Activated T-cell treated with anti-CD3 and anti-CD28 coated beads, Interleukin-2, amount 50 U/mL, for 24 hours (primary cell): ENCODE data around the gene REPS1.
A peak's percentile ranks its signal among the peaks of the same experiment; 100 is the strongest.

ENCODE experiments used
- DNase-seq: peaks from one replicate; pipeline ENCODE4 v3.0.0-alpha.2; 2020
- H3K27ac Mint-ChIP-seq: 2 replicates; pipeline ENCODE4 v1.8.0; 2020; ENCODE audit warnings: mild to moderate bottlenecking, mixed read lengths
- H3K27me3 Mint-ChIP-seq: 2 replicates; pipeline ENCODE4 v1.8.0; 2020; ENCODE audit warnings: mixed read lengths
- H3K36me3 Mint-ChIP-seq: 2 replicates; pipeline ENCODE4 v1.8.0; 2020; ENCODE audit warnings: low read depth, mixed read lengths
- H3K4me1 Mint-ChIP-seq: 2 replicates; pipeline ENCODE4 v1.8.0; 2020; ENCODE audit warnings: low read depth, mixed read lengths
- H3K4me3 Mint-ChIP-seq: 2 replicates; pipeline ENCODE4 v1.8.0; 2020; ENCODE audit warnings: mild to moderate bottlenecking, moderate library complexity, mixed read lengths
- H3K9me3 Mint-ChIP-seq: 2 replicates; pipeline ENCODE4 v1.8.0; 2020; ENCODE audit warnings: mixed read lengths

REPS1 gene

GRCh38 chr6:138988469-138988834 lies 399 bp upstream of the REPS1 start:
- H3K27me3 Mint-ChIP-seq: no peaks in the 10 kb centered on the region
- peaks cover 8% of the 10 kb centered on the region for H3K36me3 Mint-ChIP-seq
- no peak for DNase-seq
- H3K4me1 Mint-ChIP-seq: peaks cover 11% of the 10 kb centered on the region
- no peaks in the 10 kb centered on the region for H3K9me3 Mint-ChIP-seq
- H3K27ac Mint-ChIP-seq: peak overlapping the region; percentile 97
- no peak overlapping the region for H3K4me3 Mint-ChIP-seq

GRCh38 chr6:138987080-138987642 lies 892 bp downstream of the REPS1 start:
- Mint-ChIP-seq H3K4me3 (no peak overlapping the region), H3K27me3 (no peaks in the 10 kb centered on the region), H3K27ac (peak overlapping the region; percentile 78), H3K4me1 (peaks cover 11% of the 10 kb centered on the region), H3K36me3 (peaks cover 8% of the 10 kb centered on the region), H3K9me3 (no peaks in the 10 kb centered on the region)
- no peak for DNase-seq

GRCh38 chr6:138986578-138986977 lies 1.5 kb downstream of the REPS1 start:
- no peak for DNase-seq
- Mint-ChIP-seq H3K4me1 (peaks cover 11% of the 10 kb centered on the region), H3K36me3 (peaks cover 8% of the 10 kb centered on the region), H3K27ac (peak overlapping the region; percentile 78), H3K9me3 (no peaks in the 10 kb centered on the region), H3K4me3 (no peak overlapping the region), H3K27me3 (no peaks in the 10 kb centered on the region)

- no peak overlapping the region for H3K27ac Mint-ChIP-seq
- peaks cover 30% of the 10 kb centered on the region for H3K4me1 Mint-ChIP-seq
- H3K4me3 Mint-ChIP-seq: no peak overlapping the region
- H3K27me3 Mint-ChIP-seq: no peaks in the 10 kb centered on the region
- no peaks in the 10 kb centered on the region for H3K36me3 Mint-ChIP-seq
- no peaks in the 10 kb centered on the region for H3K9me3 Mint-ChIP-seq
- no peak for DNase-seq
Measured at GRCh38 chr6:138981416-138981815, 6.6 kb downstream of the REPS1 start.

GRCh38 chr6:138979813-138980668 lies 8.0 kb downstream of the REPS1 start:
- H3K4me1 Mint-ChIP-seq: peaks cover 41% of the 10 kb centered on the region
- no peaks in the 10 kb centered on the region for H3K36me3 Mint-ChIP-seq
- H3K27me3 Mint-ChIP-seq: no peaks in the 10 kb centered on the region
- H3K9me3 Mint-ChIP-seq: no peaks in the 10 kb centered on the region
- H3K4me3 Mint-ChIP-seq: no peak overlapping the region
- DNase-seq: no peak
- no peak overlapping the region for H3K27ac Mint-ChIP-seq

GRCh38 chr6:138979365-138979764 lies 8.7 kb downstream of the REPS1 start:
- no peak overlapping the region for H3K27ac Mint-ChIP-seq
- H3K36me3 Mint-ChIP-seq: no peaks in the 10 kb centered on the region
- no peaks in the 10 kb centered on the region for H3K9me3 Mint-ChIP-seq
- DNase-seq: no peak
- H3K4me1 Mint-ChIP-seq: peaks cover 47% of the 10 kb centered on the region
- no peaks in the 10 kb centered on the region for H3K27me3 Mint-ChIP-seq
- H3K4me3 Mint-ChIP-seq: no peak overlapping the region

- Mint-ChIP-seq H3K4me1 (peaks cover 59% of the 10 kb centered on the region), H3K27ac (no peak overlapping the region), H3K9me3 (no peaks in the 10 kb centered on the region), H3K4me3 (no peak overlapping the region), H3K27me3 (no peaks in the 10 kb centered on the region), H3K36me3 (no peaks in the 10 kb centered on the region)
- no peak for DNase-seq
Measured at GRCh38 chr6:138978229-138978628, 9.8 kb downstream of the REPS1 start.

- Mint-ChIP-seq H3K9me3 (no peaks in the 10 kb centered on the region), H3K27me3 (no peaks in the 10 kb centered on the region), H3K4me1 (peaks cover 64% of the 10 kb centered on the region), H3K36me3 (peaks cover 3% of the 10 kb centered on the region), H3K27ac (no peak overlapping the region), H3K4me3 (no peak overlapping the region)
- DNase-seq: no peak
Measured at GRCh38 chr6:138977646-138978167, 10.3 kb downstream of the REPS1 start.

GRCh38 chr6:138977242-138977641 lies 10.8 kb downstream of the REPS1 start:
- peaks cover 3% of the 10 kb centered on the region for H3K36me3 Mint-ChIP-seq
- no peaks in the 10 kb centered on the region for H3K9me3 Mint-ChIP-seq
- H3K27me3 Mint-ChIP-seq: no peaks in the 10 kb centered on the region
- H3K4me1 Mint-ChIP-seq: peaks cover 66% of the 10 kb centered on the region
- H3K4me3 Mint-ChIP-seq: no peak overlapping the region
- H3K27ac Mint-ChIP-seq: no peak overlapping the region
- no peak for DNase-seq

- no peak overlapping the region for H3K27ac Mint-ChIP-seq
- H3K36me3 Mint-ChIP-seq: peaks cover 3% of the 10 kb centered on the region
- DNase-seq: no peak
- H3K4me3 Mint-ChIP-seq: no peak overlapping the region
- H3K27me3 Mint-ChIP-seq: no peaks in the 10 kb centered on the region
- no peaks in the 10 kb centered on the region for H3K9me3 Mint-ChIP-seq
- H3K4me1 Mint-ChIP-seq: peaks cover 81% of the 10 kb centered on the region
Measured at GRCh38 chr6:138975815-138976214, 12.2 kb downstream of the REPS1 start.

- Mint-ChIP-seq H3K4me1 (peaks cover 81% of the 10 kb centered on the region), H3K9me3 (no peaks in the 10 kb centered on the region), H3K36me3 (peaks cover 3% of the 10 kb centered on the region), H3K4me3 (no peak overlapping the region), H3K27ac (no peak overlapping the region), H3K27me3 (no peaks in the 10 kb centered on the region)
- DNase-seq: no peak
Measured at GRCh38 chr6:138973466-138974153, 14.4 kb downstream of the REPS1 start.

GRCh38 chr6:138972226-138972665 lies 15.8 kb downstream of the REPS1 start:
- no peak for DNase-seq
- H3K4me3 Mint-ChIP-seq: no peak overlapping the region
- peaks cover 87% of the 10 kb centered on the region for H3K4me1 Mint-ChIP-seq
- H3K36me3 Mint-ChIP-seq: peaks cover 3% of the 10 kb centered on the region
- H3K27ac Mint-ChIP-seq: peak overlapping the region; percentile 66
- H3K27me3 Mint-ChIP-seq: no peaks in the 10 kb centered on the region
- H3K9me3 Mint-ChIP-seq: no peaks in the 10 kb centered on the region

- Mint-ChIP-seq H3K4me1 (peaks cover 86% of the 10 kb centered on the region), H3K27ac (peak overlapping the region; percentile 66), H3K36me3 (peaks cover 3% of the 10 kb centered on the region), H3K9me3 (no peaks in the 10 kb centered on the region), H3K4me3 (no peak overlapping the region), H3K27me3 (no peaks in the 10 kb centered on the region)
- DNase-seq: no peak
Measured at GRCh38 chr6:138971601-138972000, 16.5 kb downstream of the REPS1 start.

- Mint-ChIP-seq H3K9me3 (no peaks in the 10 kb centered on the region), H3K36me3 (peaks cover 3% of the 10 kb centered on the region), H3K4me1 (peaks cover 87% of the 10 kb centered on the region), H3K27me3 (no peaks in the 10 kb centered on the region), H3K27ac (peak overlapping the region; percentile 66), H3K4me3 (no peak overlapping the region)
- no peak for DNase-seq
Measured at GRCh38 chr6:138970856-138971425, 17.1 kb downstream of the REPS1 start.
